Spleen (tissue), 7 donors: ENCODE measurements around the gene CES3.

Experiments
- CTCF ChIP-seq, 11 experiments: fragments of 200-600 bp in 7 of 11; fragments of 450-650 bp in 4 of 11; sonication (generic) in 4 of 11; IDR thresholded peaks in 8 of 11; conservative IDR thresholded peaks in 3 of 11; 1 replicate in 7 of 11; 2 replicates in 4 of 11; pipeline versions ENCODE4 v1.4.0 to v1.8.0; 2016 to 2021; ENCODE audit warnings: antibody characterized with exemption in 11 of 11, inconsistent platforms in 4 of 11, mild to moderate bottlenecking in 1 of 11
- POLR2A ChIP-seq, 3 donors: fragments of 450-650 bp; IDR thresholded peaks; one replicate each; pipeline ENCODE4 v1.5.1; 2017; ENCODE audit warnings: antibody characterized with exemption in 3 of 3, mild to moderate bottlenecking in 1 of 3
- POLR2AphosphoS5 ChIP-seq, 3 donors: sonication (generic); formaldehyde crosslinking; IDR thresholded peaks; one replicate each; pipeline ENCODE4 v1.5.1; 2017; ENCODE audit warnings: antibody characterized with exemption in 3 of 3
- donor health status: DM: no; HTN: no; CAD: no; lungs with moderate emphysema.
- donor health status: DM: no; HTN: no; CAD: no.
- donor health status: DM: no; HTN: no; CAD: no.

GRCh38 chr16:66983033-66983432 is 22.0 kb downstream of the CES3 start:
- TF ChIP-seq POLR2AphosphoS5 (IDR thresholded peaks at IDR 0.05): no peak
- TF ChIP-seq CTCF (IDR thresholded peaks at IDR 0.05 in 8 of 11, conservative IDR thresholded peaks at IDR 0.05 in 3 of 11): no peak
- no peak for TF ChIP-seq POLR2A (IDR thresholded peaks at IDR 0.05)
